A673 (cell line): ENCODE data around the gene DHRS12. TPM values are rescaled to one million over a fixed set of nuclear protein-coding genes. Genes with fewer than 3 reads are reported as not detected.

Experiments used
- BruUV-seq: library from RNA; stranded (reverse); fragments of 400-500 nt; replicated peaks from 2 replicates; lab custom pipeline; 2021; lab: Mats Ljungman, UMichigan
- CTCF ChIA-PET: fragments of 300-600 bp; sonication (Branson Sonifier 250); formaldehyde crosslinking; loops from one replicate; lab custom pipeline; 2022; ENCODE audit warnings: antibody characterized with exemption; lab: Charles Lee
- POLR2A ChIA-PET: fragments of 300-600 bp; sonication (Branson Sonifier 250); formaldehyde crosslinking; loops from one replicate; lab custom pipeline; 2022; ENCODE audit warnings: antibody characterized with exemption; ENCODE audit not compliant: low non-redundant PET; lab: Charles Lee
- DNase-seq: peaks from one replicate; pipeline ENCODE4 v3.0.0-alpha.2; 2015; ENCODE audit warnings: low spot score
- H3K27ac ChIP-seq: fragments of 200-600 bp; sonication (generic); 2 replicates; pipeline ENCODE4 v1.5.1; 2016; ENCODE audit warnings: mixed run types, low read depth, mild to moderate bottlenecking, mixed read lengths, antibody characterized with exemption, low read length; ENCODE audit not compliant: poor library complexity, severe bottlenecking
- H3K27me3 ChIP-seq: fragments of 200-600 bp; sonication (generic); replicated peaks from 2 replicates; pipeline ENCODE4 v1.6.1; 2017; ENCODE audit warnings: mixed run types, low read depth, mild to moderate bottlenecking, mixed read lengths, antibody characterized with exemption, low read length; ENCODE audit not compliant: insufficient read depth, poor library complexity
- H3K36me3 ChIP-seq: fragments of 200-600 bp; sonication (generic); 2 replicates; pipeline ENCODE4 v1.6.1; 2016; ENCODE audit warnings: mixed run types, mild to moderate bottlenecking, mixed read lengths, antibody characterized with exemption, low read length; ENCODE audit not compliant: insufficient read depth, poor library complexity, severe bottlenecking
- H3K4me1 ChIP-seq: fragments of 200-600 bp; sonication (generic); 2 replicates; pipeline ENCODE4 v1.6.1; 2017; ENCODE audit warnings: mixed run types, mild to moderate bottlenecking, mixed read lengths, antibody characterized with exemption, low read length; ENCODE audit not compliant: insufficient read depth, poor library complexity, severe bottlenecking
- H3K4me3 ChIP-seq: fragments of 200-600 bp; sonication (generic); 2 replicates; pipeline ENCODE4 v1.5.1; 2016; ENCODE audit warnings: low read depth, mixed run types, mild to moderate bottlenecking, mixed read lengths, low read length; ENCODE audit not compliant: poor library complexity, severe bottlenecking
- H3K9me3 ChIP-seq: fragments of 200-600 bp; sonication (generic); 2 replicates; pipeline ENCODE4 v1.6.1; 2016; ENCODE audit warnings: mixed run types, low read depth, mild to moderate bottlenecking, mixed read lengths, antibody characterized with exemption, low read length; ENCODE audit not compliant: poor library complexity, severe bottlenecking
- CTCF ChIP-seq: fragments of 300-800, 200-600 bp; sonication (generic); conservative IDR thresholded peaks from 2 replicates; pipeline ENCODE4 v1.5.1; 2017; ENCODE audit warnings: low read depth, mild to moderate bottlenecking, antibody characterized with exemption, low read length, moderate library complexity, mixed read lengths
- EZH2 ChIP-seq: fragments of 200-600 bp; sonication (generic); IDR thresholded peaks from 2 replicates; pipeline ENCODE4 v1.6.1; 2017; ENCODE audit warnings: borderline replicate concordance, low read depth, mild to moderate bottlenecking, mixed read lengths, antibody characterized with exemption, low read length; ENCODE audit not compliant: poor library complexity, severe bottlenecking
- intact Hi-C: fragments of 100-400 bp; cut with micrococcal nuclease; formaldehyde crosslinking; loops from one replicate; pipeline ENCODE4 v1.10.0; 2022; ENCODE audit not compliant: unreplicated experiment
- total RNA-seq: library from RNA; stranded (reverse); gene quantifications from 2 replicates; pipeline ENCODE4 v1.2.3, GENCODE V29; 2021

Gene DHRS12
- total RNA-seq, 1 experiment from 2014 or later, result 2.8 TPM

- no peak for DNase-seq
- no peak overlapping the region for H3K4me3 ChIP-seq
- H3K27me3 ChIP-seq, result no peaks in the 10 kb centered on the region
- no peaks in the 10 kb centered on the region for H3K9me3 ChIP-seq
- TF ChIP-seq CTCF (no peak), EZH2 (no peak)
- CTCF ChIA-PET, result interaction anchor here (0.6 kb wide), 1 partner anchor 88 kb away, joined by 6 read pairs; no protein-coding TSS in a partner anchor
- H3K4me1 ChIP-seq, result peaks cover 5% of the 10 kb centered on the region
- no peaks in the 10 kb centered on the region for H3K36me3 ChIP-seq
- POLR2A ChIA-PET, result no interaction called here
- intact Hi-C loops, result loop anchor here (5.0 to 10.0 kb wide), 2 partner anchors 311 to 378 kb away; partner anchors contain the start of gene NEK5
- no TSS peak for BruUV-seq
- H3K27ac ChIP-seq, result no peak overlapping the region
Observed at GRCh38 chr13:51816604-51817249, 12.8 kb upstream of the DHRS12 start.

DNA sequence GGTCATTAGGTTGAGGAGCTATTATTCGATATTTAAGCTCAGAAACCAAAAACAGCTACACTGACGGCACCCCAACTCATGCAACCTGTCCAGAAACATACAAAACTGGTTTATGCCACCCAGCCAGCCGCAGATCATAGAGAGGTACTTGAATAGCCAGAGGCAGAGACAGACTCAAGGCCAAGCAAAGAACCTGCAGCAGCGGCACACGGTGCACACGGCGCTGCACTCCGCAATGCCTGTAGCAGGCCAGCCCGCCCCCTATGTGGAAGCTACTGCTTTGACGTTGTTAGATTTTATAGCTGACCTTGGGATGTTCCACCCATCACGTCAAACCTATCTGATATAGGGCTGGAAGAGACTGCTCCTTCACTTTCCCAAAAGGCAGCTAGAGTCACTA lies 11.9 kb upstream of the DHRS12 start:
- Histone ChIP-seq H3K36me3 (no peaks in the 10 kb centered on the region), H3K4me1 (peaks cover 5% of the 10 kb centered on the region), H3K9me3 (no peaks in the 10 kb centered on the region), H3K27me3 (no peaks in the 10 kb centered on the region), H3K27ac (no peak overlapping the region), H3K4me3 (no peak overlapping the region)
- ChIA-PET CTCF (interaction anchor here (0.6 to 0.7 kb wide), 2 partner anchors 87 to 384 kb away, joined by 3 to 6 read pairs; no protein-coding TSS in a partner anchor), POLR2A (no interaction called here)
- intact Hi-C loops, result loop anchor here (5.0 to 10.0 kb wide), 2 partner anchors 311 to 379 kb away; partner anchors contain the start of gene NEK5
- TF ChIP-seq EZH2, result no peak
- TF ChIP-seq CTCF, result no peak
- BruUV-seq, result no TSS peak
- DNase-seq, result no peak

DNA sequence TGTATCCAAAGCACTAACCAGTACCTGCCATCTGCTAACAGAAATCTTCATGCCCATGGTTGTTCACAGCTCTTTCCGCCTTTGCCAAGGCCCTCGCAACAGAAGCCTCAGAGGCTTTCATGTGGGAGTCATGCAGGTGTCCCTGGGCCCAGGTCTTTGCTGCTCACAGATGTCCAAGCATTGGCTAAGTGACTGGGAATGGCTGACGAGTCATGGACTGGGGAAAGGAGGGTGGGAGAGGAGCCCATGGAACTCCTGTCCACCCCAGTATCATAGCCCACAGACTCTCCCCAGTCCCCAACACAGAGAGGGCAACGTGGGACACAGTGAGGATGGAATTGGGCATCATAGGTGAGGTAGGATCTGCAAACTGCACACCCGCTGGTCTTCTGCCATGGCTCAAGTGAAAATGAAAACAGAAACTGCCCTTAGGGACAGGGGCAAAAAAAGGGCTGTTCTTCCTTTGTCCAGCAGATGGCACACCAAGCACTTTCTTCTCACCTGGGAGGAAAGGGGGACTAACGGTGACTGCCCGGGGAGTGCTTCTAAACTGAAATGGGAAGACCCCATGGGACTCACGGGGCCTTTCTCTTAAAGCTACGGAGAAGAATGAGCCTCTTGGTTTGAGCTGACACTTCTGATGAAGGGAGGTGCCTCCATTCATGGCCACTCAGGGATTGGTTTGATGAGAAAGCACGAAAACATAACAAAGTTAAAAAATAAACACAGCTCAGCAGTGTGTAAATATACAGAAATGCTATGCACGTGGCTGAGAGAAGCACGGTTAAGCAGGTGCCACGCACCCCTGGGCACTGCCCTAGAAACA lies 11.1 kb upstream of the DHRS12 start:
- intact Hi-C loops, result loop anchor here (5.0 to 10.0 kb wide), 2 partner anchors 312 to 380 kb away; partner anchors contain the start of gene NEK5
- TF ChIP-seq EZH2, result no peak
- TF ChIP-seq CTCF, result peak; percentile 84
- H3K4me3 ChIP-seq, result no peak overlapping the region

More for the DNA sequence above, 11.1 kb upstream of the DHRS12 start:
- Histone ChIP-seq H3K27ac (no peak overlapping the region), H3K4me1 (peaks cover under 1% of the 10 kb centered on the region), H3K36me3 (no peaks in the 10 kb centered on the region), H3K27me3 (no peaks in the 10 kb centered on the region), H3K9me3 (no peaks in the 10 kb centered on the region)
- peak; percentile 75 for DNase-seq
- BruUV-seq, result no TSS peak
- ChIA-PET POLR2A (no interaction called here), CTCF (interaction anchor here (0.7 kb wide), 1 partner anchor 385 kb away, joined by 3 read pairs; no protein-coding TSS in a partner anchor)
